Vagina (tissue), 2 donors: Measurements from ENCODE around the gene KRTAP19-6.

ENCODE experiments used
- POLR2A ChIP-seq, 2 donors: fragments of 450-650 bp; IDR thresholded peaks; one replicate each; pipeline ENCODE4 v1.6.1; 2017; ENCODE audit warnings: antibody characterized with exemption in 2 of 2, mild to moderate bottlenecking in 2 of 2, moderate library complexity in 2 of 2
- TF ChIP-seq, protein P1 (sequence below), 3 experiments: fragments of 450-650 bp in 2 of 3; fragments of 200-600 bp in 1 of 3; sonication (generic) in 1 of 3; IDR thresholded peaks; one replicate each; pipeline ENCODE4 v1.5.1; 2017 to 2019; ENCODE audit warnings: antibody characterized with exemption in 3 of 3, mild to moderate bottlenecking in 2 of 3, moderate library complexity in 2 of 3

- no peak for TF ChIP-seq POLR2A (IDR thresholded peaks at IDR 0.05)
- TF ChIP-seq, protein P1, sequence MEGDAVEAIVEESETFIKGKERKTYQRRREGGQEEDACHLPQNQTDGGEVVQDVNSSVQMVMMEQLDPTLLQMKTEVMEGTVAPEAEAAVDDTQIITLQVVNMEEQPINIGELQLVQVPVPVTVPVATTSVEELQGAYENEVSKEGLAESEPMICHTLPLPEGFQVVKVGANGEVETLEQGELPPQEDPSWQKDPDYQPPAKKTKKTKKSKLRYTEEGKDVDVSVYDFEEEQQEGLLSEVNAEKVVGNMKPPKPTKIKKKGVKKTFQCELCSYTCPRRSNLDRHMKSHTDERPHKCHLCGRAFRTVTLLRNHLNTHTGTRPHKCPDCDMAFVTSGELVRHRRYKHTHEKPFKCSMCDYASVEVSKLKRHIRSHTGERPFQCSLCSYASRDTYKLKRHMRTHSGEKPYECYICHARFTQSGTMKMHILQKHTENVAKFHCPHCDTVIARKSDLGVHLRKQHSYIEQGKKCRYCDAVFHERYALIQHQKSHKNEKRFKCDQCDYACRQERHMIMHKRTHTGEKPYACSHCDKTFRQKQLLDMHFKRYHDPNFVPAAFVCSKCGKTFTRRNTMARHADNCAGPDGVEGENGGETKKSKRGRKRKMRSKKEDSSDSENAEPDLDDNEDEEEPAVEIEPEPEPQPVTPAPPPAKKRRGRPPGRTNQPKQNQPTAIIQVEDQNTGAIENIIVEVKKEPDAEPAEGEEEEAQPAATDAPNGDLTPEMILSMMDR (IDR thresholded peaks at IDR 0.05) = no peak
These were observed 38.5 kb upstream of the KRTAP19-6 start for GRCh38 chr21:30580132-30580531.
